SU-DHL-6 (cell line): ENCODE results near the gene TGM3.

ENCODE experiments used
- EZH2phosphoT487 ChIP-seq: fragments of 200-600 bp; sonication (generic), shearing (Covaris generic); conservative IDR thresholded peaks from 2 replicates; pipeline ENCODE4 v1.6.1; 2018; ENCODE audit warnings: mild to moderate bottlenecking, antibody characterized with exemption, low read length, moderate library complexity, mixed read lengths
- TF ChIP-seq, protein P1 (sequence below): fragments of 200-600 bp; sonication (generic); IDR thresholded peaks from one replicate; pipeline ENCODE4 v1.5.1; 2017; ENCODE audit warnings: antibody characterized with exemption, mild to moderate bottlenecking, low read length, moderate library complexity; ENCODE audit not compliant: insufficient read depth, poor library complexity, severe bottlenecking

DNA sequence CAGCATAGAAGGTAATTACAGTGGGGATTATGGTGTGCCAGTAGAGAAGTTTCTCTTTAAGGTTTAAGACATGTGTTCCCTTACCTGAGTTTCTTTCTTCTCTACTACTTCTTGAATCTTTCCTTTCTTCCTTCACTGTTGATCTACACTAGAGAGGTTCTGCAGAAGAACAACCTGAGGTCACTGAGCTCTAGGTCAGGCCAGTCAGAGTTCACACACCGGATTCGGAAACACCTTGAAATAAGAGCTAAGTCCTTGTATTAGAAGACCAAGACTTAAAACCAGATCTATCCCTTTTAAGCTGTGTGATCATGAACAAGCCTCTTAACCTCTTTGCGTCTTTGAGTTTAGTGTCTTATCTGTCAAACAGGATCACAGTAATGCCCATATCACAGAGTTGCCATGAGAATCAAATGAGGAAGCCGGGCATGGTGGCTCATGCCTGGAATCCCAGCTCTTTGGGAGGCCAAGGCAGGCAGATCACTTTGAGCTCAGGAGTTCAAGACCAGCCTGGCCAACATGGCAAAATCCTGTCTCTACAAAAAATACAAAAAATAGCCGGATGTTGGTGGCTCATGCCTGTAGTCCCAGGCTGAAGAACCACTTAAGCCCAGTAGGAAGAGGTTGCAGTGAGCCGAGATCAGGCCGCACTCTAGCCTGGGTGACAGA is 22.0 kb upstream of the TGM3 start:
- TF ChIP-seq, protein P1, sequence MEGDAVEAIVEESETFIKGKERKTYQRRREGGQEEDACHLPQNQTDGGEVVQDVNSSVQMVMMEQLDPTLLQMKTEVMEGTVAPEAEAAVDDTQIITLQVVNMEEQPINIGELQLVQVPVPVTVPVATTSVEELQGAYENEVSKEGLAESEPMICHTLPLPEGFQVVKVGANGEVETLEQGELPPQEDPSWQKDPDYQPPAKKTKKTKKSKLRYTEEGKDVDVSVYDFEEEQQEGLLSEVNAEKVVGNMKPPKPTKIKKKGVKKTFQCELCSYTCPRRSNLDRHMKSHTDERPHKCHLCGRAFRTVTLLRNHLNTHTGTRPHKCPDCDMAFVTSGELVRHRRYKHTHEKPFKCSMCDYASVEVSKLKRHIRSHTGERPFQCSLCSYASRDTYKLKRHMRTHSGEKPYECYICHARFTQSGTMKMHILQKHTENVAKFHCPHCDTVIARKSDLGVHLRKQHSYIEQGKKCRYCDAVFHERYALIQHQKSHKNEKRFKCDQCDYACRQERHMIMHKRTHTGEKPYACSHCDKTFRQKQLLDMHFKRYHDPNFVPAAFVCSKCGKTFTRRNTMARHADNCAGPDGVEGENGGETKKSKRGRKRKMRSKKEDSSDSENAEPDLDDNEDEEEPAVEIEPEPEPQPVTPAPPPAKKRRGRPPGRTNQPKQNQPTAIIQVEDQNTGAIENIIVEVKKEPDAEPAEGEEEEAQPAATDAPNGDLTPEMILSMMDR, result no peak
- no peak for TF ChIP-seq EZH2phosphoT487
